ENCODE data around the gene GABRP.
"Not testable (repeated sequence)": the region's sequence is repeated elsewhere in the genome, so short reads cannot be mapped to it uniquely, and the experiment has no call there.

Gene GABRP

GRCh38 chr5:170809551-170809950, 26.0 kb downstream of the GABRP start:
- no peak overlapping the region for H3K4me3 Mint-ChIP-seq
- no peaks in the 10 kb centered on the region for H3K4me1 Mint-ChIP-seq (ENCODE audit: low read depth)
- peaks cover 2% of the 10 kb centered on the region for H3K27me3 Mint-ChIP-seq
- H3K9me3 Mint-ChIP-seq (ENCODE audit: low read depth) = no peaks in the 10 kb centered on the region
- no peaks in the 10 kb centered on the region for H3K36me3 Mint-ChIP-seq
- no peak overlapping the region for H3K27ac Mint-ChIP-seq

GRCh38 chr5:170811719-170812118, 28.2 kb downstream of the GABRP start:
- no peaks in the 10 kb centered on the region for H3K36me3 Mint-ChIP-seq
- no peak overlapping the region for H3K4me3 Mint-ChIP-seq
- peaks cover 2% of the 10 kb centered on the region for H3K27me3 Mint-ChIP-seq
- no peak overlapping the region for H3K27ac Mint-ChIP-seq
- no peaks in the 10 kb centered on the region for H3K9me3 Mint-ChIP-seq (ENCODE audit: low read depth)
- H3K4me1 Mint-ChIP-seq (ENCODE audit: low read depth) = no peaks in the 10 kb centered on the region

GRCh38 chr5:170813231-170813630, 29.7 kb downstream of the GABRP start:
- Mint-ChIP-seq H3K27me3 (peaks cover 2% of the 10 kb centered on the region), H3K36me3 (no peaks in the 10 kb centered on the region), H3K4me3 (no peak overlapping the region), H3K9me3 (ENCODE audit: low read depth) (no peaks in the 10 kb centered on the region), H3K4me1 (ENCODE audit: low read depth) (no peaks in the 10 kb centered on the region), H3K27ac (no peak overlapping the region)

GRCh38 chr5:170817195-170817594, 33.7 kb downstream of the GABRP start:
- Mint-ChIP-seq H3K27ac (no peak overlapping the region), H3K27me3 (peaks cover 1% of the 10 kb centered on the region), H3K4me3 (no peak overlapping the region), H3K36me3 (no peaks in the 10 kb centered on the region), H3K9me3 (ENCODE audit: low read depth) (no peaks in the 10 kb centered on the region), H3K4me1 (ENCODE audit: low read depth) (no peaks in the 10 kb centered on the region)

- no peaks in the 10 kb centered on the region for H3K36me3 Mint-ChIP-seq
- no peak overlapping the region for H3K27ac Mint-ChIP-seq
- H3K9me3 Mint-ChIP-seq (ENCODE audit: low read depth) = no peaks in the 10 kb centered on the region
- H3K27me3 Mint-ChIP-seq = peaks cover 1% of the 10 kb centered on the region
- H3K4me3 Mint-ChIP-seq = no peak overlapping the region
- no peaks in the 10 kb centered on the region for H3K4me1 Mint-ChIP-seq (ENCODE audit: low read depth)
Observed at GRCh38 chr5:170818232-170818631, 34.7 kb downstream of the GABRP start.

GRCh38 chr5:170819824-170820223, 36.3 kb downstream of the GABRP start:
- Mint-ChIP-seq H3K9me3 (ENCODE audit: low read depth) (no peaks in the 10 kb centered on the region), H3K36me3 (no peaks in the 10 kb centered on the region), H3K4me3 (no peak overlapping the region)

GRCh38 chr5:170821257-170821800, 37.8 kb downstream of the GABRP start:
- H3K4me1 Mint-ChIP-seq (ENCODE audit: low read depth) = no peaks in the 10 kb centered on the region

More at GRCh38 chr5:170819824-170820223, 36.3 kb downstream of the GABRP start:
- no peaks in the 10 kb centered on the region for H3K4me1 Mint-ChIP-seq (ENCODE audit: low read depth)
- H3K27ac Mint-ChIP-seq = no peak overlapping the region
- peaks cover 1% of the 10 kb centered on the region for H3K27me3 Mint-ChIP-seq

GRCh38 chr5:170826117-170826516, 42.6 kb downstream of the GABRP start:
- Mint-ChIP-seq H3K27me3 (peaks cover 3% of the 10 kb centered on the region), H3K4me1 (ENCODE audit: low read depth) (no peaks in the 10 kb centered on the region), H3K4me3 (no peak overlapping the region), H3K27ac (no peak overlapping the region), H3K9me3 (ENCODE audit: low read depth) (no peaks in the 10 kb centered on the region), H3K36me3 (no peaks in the 10 kb centered on the region)

More at GRCh38 chr5:170821257-170821800, 37.8 kb downstream of the GABRP start:
- Mint-ChIP-seq H3K27ac (no peak overlapping the region), H3K9me3 (ENCODE audit: low read depth) (no peaks in the 10 kb centered on the region), H3K27me3 (peaks cover 1% of the 10 kb centered on the region), H3K4me3 (no peak overlapping the region), H3K36me3 (no peaks in the 10 kb centered on the region)

- Mint-ChIP-seq H3K4me1 (ENCODE audit: low read depth) (no peaks in the 10 kb centered on the region), H3K9me3 (ENCODE audit: low read depth) (peaks cover 3% of the 10 kb centered on the region), H3K27me3 (peaks cover 2% of the 10 kb centered on the region), H3K4me3 (no peak overlapping the region), H3K36me3 (no peaks in the 10 kb centered on the region), H3K27ac (no peak overlapping the region)
Observed at GRCh38 chr5:170832241-170832640, 48.7 kb downstream of the GABRP start.

GRCh38 chr5:170833981-170834380, 50.5 kb downstream of the GABRP start:
- not testable (repeated sequence) for H3K9me3 Mint-ChIP-seq (ENCODE audit: low read depth); H3K36me3 Mint-ChIP-seq; H3K27ac Mint-ChIP-seq; H3K4me3 Mint-ChIP-seq; H3K27me3 Mint-ChIP-seq; H3K4me1 Mint-ChIP-seq (ENCODE audit: low read depth)

- peaks cover 3% of the 10 kb centered on the region for H3K9me3 Mint-ChIP-seq (ENCODE audit: low read depth)
- H3K27ac Mint-ChIP-seq = no peak overlapping the region
- peaks cover 7% of the 10 kb centered on the region for H3K27me3 Mint-ChIP-seq
- no peaks in the 10 kb centered on the region for H3K4me1 Mint-ChIP-seq (ENCODE audit: low read depth)
- H3K4me3 Mint-ChIP-seq = no peak overlapping the region
- H3K36me3 Mint-ChIP-seq = no peaks in the 10 kb centered on the region
Observed at GRCh38 chr5:170836226-170836625, 52.7 kb downstream of the GABRP start.

GRCh38 chr5:170843870-170844269, 60.3 kb downstream of the GABRP start:
- Mint-ChIP-seq H3K9me3 (ENCODE audit: low read depth) (no peaks in the 10 kb centered on the region), H3K27me3 (peaks cover 6% of the 10 kb centered on the region), H3K4me3 (no peak overlapping the region), H3K27ac (no peak overlapping the region), H3K36me3 (no peaks in the 10 kb centered on the region), H3K4me1 (ENCODE audit: low read depth) (no peaks in the 10 kb centered on the region)

- H3K9me3 Mint-ChIP-seq (ENCODE audit: low read depth) = no peaks in the 10 kb centered on the region
- H3K27me3 Mint-ChIP-seq = peaks cover 6% of the 10 kb centered on the region
- no peaks in the 10 kb centered on the region for H3K4me1 Mint-ChIP-seq (ENCODE audit: low read depth)
- H3K36me3 Mint-ChIP-seq = no peaks in the 10 kb centered on the region
- no peak overlapping the region for H3K4me3 Mint-ChIP-seq
- no peak overlapping the region for H3K27ac Mint-ChIP-seq
Observed at GRCh38 chr5:170844651-170845050, 61.1 kb downstream of the GABRP start.

GRCh38 chr5:170846416-170846815, 62.9 kb downstream of the GABRP start:
- no peak overlapping the region for H3K27ac Mint-ChIP-seq
- no peaks in the 10 kb centered on the region for H3K9me3 Mint-ChIP-seq (ENCODE audit: low read depth)
- no peaks in the 10 kb centered on the region for H3K36me3 Mint-ChIP-seq
- H3K4me1 Mint-ChIP-seq (ENCODE audit: low read depth) = no peaks in the 10 kb centered on the region
- H3K4me3 Mint-ChIP-seq = no peak overlapping the region
- peaks cover 5% of the 10 kb centered on the region for H3K27me3 Mint-ChIP-seq

- no peak overlapping the region for H3K27ac Mint-ChIP-seq
- no peaks in the 10 kb centered on the region for H3K9me3 Mint-ChIP-seq (ENCODE audit: low read depth)
- no peak overlapping the region for H3K4me3 Mint-ChIP-seq
- H3K27me3 Mint-ChIP-seq = peaks cover 5% of the 10 kb centered on the region
- H3K36me3 Mint-ChIP-seq = no peaks in the 10 kb centered on the region
- no peaks in the 10 kb centered on the region for H3K4me1 Mint-ChIP-seq (ENCODE audit: low read depth)
Observed at GRCh38 chr5:170846846-170847245, 63.3 kb downstream of the GABRP start.

GRCh38 chr5:170848033-170848432, 64.5 kb downstream of the GABRP start:
- Mint-ChIP-seq H3K27ac (no peak overlapping the region), H3K36me3 (no peaks in the 10 kb centered on the region), H3K4me3 (no peak overlapping the region), H3K27me3 (peaks cover 5% of the 10 kb centered on the region), H3K9me3 (ENCODE audit: low read depth) (no peaks in the 10 kb centered on the region), H3K4me1 (ENCODE audit: low read depth) (no peaks in the 10 kb centered on the region)

Data from activated naive CD8-positive, alpha-beta T cell (primary cell).